GM18951 (cell line): ENCODE data around the gene FILIP1L.

Experiments used
- POLR2A ChIP-seq: IDR thresholded peaks from 4 replicates; pipeline ENCODE4 v1.6.1; 2011; ENCODE audit warnings: mild to moderate bottlenecking; ENCODE audit not compliant: insufficient read length, insufficient read depth; ENCODE audit errors: extremely low read depth
- in situ Hi-C: fragments of 300-500 bp; cut with MboI; formaldehyde crosslinking; loops from one replicate; pipeline ENCODE4 v1.12.0; 2022; ENCODE audit warnings: low sequenced_read_pairs, mixed read lengths, inconsistent platforms; ENCODE audit not compliant: unreplicated experiment

Gene FILIP1L

DNA sequence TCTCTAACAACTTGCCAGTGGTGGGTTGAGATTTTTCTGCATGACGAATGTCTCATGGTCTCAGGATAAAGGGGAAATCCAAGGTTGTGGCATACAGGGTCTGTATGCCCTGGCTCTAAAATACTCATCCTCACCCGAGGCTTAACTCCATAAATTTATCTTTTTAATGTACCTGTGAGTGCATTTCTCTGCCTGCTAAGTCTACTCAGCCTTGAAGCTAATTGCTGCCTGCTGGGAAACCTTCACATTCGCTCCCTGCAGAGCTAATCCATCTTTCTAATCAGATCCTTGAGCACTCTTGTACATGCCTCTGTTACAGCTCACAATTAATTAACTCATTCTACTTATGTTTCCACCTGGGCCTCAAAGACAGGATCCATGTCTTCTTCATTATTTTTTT, 202.9 kb downstream of the FILIP1L start:
- TF ChIP-seq POLR2A = no peak
- in situ Hi-C loops = no loop called here

DNA sequence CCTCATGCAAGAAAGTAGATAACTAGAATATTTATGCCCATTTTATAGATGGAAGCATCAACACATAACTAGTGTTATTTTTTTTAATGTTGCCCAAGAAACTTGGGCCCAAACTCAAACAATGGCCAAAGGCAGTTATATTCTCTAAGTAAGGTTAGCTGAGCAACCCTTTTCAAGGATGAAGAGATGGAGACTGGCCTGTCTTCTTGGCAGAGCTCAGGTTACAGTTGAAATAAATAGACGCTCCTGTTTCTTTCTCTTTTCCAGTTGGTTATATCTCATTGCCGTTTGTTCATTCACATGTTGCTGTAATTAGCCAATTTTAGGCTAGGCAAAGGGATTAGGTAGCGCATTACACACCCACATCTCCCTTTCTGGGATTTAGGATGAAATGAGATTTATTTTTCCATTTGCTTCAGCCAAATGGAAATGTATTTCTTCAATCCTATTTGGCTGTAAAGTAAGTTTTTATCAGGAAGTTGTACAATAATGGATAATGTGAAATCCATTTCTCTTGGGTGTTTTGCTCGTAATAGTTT, 203.5 kb downstream of the FILIP1L start:
- in situ Hi-C loops = no loop called here
- no peak for TF ChIP-seq POLR2A

- no peak for TF ChIP-seq POLR2A
- in situ Hi-C loops = no loop called here
These were observed 204.4 kb downstream of the FILIP1L start for GRCh38 chr3:99909714-99910495.

DNA sequence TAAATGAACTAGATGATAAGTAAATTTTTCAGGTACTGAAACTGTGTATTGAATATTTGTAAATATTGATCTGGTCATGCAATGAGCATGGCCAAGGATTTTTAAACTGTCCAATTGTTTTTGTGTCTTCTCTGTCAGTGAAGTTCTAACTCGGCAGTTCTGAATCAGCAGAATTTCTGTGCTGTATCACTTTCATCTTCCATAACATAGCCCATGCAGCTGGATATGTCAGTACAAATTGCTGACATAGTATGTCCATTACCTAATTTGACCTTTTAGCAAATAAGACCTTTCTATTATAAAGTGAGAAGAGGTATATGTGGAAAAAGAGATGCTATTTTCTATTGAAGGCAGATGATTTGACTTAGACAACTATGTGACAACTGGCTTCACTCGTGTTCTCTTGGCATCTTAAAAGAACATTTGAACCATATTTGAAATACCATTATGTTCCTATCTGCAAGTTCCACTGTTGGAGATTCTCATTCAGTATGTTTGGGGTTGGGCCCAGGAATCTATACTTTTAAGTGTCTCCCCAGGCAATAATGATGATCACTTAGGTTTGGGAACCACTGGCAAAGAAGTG, 206.2 kb downstream of the FILIP1L start:
- in situ Hi-C loops = no loop called here
- TF ChIP-seq POLR2A = no peak

DNA sequence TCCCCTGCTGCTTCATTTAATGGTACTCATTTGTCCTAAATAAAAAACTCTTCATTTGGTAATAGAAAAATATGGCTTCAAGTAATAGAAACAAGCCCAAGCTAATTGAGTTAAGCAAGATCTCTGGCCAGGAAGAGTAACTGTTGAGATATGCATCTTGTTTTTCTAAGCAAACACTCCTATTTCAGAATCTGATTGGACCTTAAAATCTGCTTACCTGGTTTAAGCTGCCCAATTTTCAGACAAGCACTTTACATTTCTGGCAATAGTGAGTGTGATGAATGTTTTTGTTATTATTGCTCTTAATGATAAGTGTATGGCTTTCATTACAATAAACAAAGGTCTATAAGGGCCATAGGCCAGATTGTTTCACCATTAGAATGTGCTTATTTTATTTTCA, 210.4 kb downstream of the FILIP1L start:
- TF ChIP-seq POLR2A = no peak

DNA sequence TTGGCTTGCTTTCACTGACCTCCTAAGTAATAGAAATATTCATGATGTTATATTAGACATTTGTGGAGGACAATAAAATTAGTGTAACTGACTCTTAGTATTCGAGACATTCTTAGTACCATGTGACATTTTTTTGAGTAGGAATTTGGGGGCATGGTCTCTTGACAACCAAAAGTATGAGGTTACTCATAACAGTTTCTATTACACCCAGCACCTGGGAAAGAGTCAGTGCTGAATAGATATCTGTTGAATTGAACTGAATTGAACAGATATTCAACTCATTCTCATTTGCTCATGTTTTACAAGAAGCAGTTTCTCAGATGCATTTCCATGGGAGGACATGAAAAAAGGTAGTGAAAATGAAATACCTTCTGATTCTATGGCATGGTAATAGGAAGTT, 212.2 kb downstream of the FILIP1L start:
- TF ChIP-seq POLR2A = no peak
- in situ Hi-C loops = no loop called here

More for the DNA sequence above, 210.4 kb downstream of the FILIP1L start:
- in situ Hi-C loops = no loop called here

DNA sequence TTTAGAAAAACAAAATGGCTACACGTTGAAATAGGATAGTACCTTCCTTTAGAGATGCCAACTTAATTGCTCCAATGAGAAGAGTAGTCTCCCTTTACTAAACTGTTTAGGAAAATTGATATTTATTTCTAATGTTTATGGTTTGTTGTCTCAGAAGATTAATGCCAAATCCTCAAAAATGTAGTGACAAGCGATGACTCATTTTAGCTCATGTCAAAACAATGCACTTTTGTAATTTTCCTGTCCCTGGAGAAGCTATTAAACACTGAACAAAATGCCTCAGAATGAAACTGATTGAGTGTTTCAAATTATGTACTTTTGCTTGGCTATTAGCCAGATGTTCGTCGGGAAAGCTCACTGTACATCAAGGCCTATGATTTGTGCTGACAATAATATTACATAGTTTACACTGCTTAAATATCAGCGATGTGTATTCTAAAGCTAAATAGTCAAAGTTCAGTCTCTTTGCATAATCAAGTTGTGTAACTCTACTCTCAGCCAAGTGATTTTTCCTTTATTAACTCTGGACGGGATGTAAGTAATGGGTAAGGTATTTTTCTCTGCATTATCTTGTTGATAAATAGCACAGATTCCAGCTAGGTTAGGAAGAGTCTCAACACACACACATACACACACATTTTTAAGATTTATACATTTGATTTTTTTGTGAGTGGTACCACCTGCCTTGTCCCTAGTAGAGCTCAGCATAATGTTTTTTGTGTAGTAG, 212.9 kb downstream of the FILIP1L start:
- in situ Hi-C loops = no loop called here
- no peak for TF ChIP-seq POLR2A

- in situ Hi-C loops = no loop called here
- TF ChIP-seq POLR2A = no peak
These were observed 214.1 kb downstream of the FILIP1L start for GRCh38 chr3:99900248-99900647.

GRCh38 chr3:99899603-99900002, 214.7 kb downstream of the FILIP1L start:
- TF ChIP-seq POLR2A = no peak
- in situ Hi-C loops = no loop called here

- in situ Hi-C loops = no loop called here
- TF ChIP-seq POLR2A = no peak
These were observed 217.8 kb downstream of the FILIP1L start for GRCh38 chr3:99896482-99896881.

GRCh38 chr3:99895703-99896441, 218.4 kb downstream of the FILIP1L start:
- TF ChIP-seq POLR2A = no peak
- in situ Hi-C loops = no loop called here

- in situ Hi-C loops = no loop called here
- TF ChIP-seq POLR2A = no peak
These were observed 219.1 kb downstream of the FILIP1L start for GRCh38 chr3:99895131-99895696.

DNA sequence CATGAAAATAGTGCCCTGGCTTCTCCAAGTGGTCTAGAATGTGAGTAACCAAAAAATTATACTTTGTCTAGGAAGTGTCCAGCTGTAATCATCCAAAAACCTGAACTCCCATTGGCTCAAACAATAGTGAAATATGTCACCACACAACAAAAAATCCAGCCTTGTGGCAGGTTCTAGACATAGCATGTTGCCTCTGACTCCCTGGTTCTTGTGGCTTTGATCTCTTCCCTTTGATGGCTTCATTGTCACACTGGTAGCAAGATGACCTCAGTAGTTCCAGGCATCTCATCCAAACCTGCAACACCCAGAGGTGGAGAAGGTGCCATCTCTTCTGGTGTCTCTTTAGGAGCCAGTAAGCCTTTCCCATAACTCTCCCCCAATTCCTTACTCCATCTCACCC, 222.0 kb downstream of the FILIP1L start:
- in situ Hi-C loops = no loop called here
- TF ChIP-seq POLR2A = no peak
